ENCODE results near the gene ETV5.

The ETV5 gene

DNA sequence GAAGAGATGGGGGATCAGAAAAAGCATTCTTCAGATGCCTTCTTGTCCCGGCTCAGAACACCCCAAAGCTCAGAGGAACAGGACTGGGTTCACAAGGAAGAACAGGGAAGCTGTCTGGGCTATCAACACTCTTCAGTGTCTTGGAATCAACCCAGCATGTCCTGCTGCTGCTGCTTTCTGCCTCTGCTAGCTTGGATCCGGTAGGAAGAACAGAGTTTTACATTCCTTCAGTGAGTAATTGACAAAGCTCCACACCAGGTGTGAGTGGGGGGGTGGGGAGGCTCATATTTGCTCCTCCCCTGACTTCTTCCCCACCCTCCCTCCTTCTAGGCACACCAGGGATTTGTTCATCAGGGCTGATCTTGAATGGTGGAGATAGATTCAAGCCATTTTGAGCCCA, 13.1 kb upstream of the ETV5 start:
- FAIRE-seq: no peak

DNA sequence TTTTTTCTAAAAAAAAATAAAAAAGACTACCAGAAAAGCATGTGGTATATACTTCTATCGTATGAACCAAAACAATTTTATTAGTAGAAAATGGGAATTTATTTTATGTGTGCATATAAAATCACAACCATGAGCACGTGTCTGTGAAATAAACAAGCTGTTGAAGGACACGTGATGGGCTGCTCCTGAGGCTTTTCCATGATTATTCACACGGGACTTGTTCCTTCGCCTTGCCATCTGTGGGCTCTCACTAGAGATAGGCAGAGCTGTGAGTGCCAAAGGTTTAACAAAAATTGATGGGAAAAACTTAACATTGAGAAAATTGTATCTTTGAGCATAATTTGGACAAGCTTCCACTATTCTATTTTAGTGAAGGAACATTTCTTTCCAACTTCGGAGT, 12.4 kb upstream of the ETV5 start:
- no peak for FAIRE-seq

DNA sequence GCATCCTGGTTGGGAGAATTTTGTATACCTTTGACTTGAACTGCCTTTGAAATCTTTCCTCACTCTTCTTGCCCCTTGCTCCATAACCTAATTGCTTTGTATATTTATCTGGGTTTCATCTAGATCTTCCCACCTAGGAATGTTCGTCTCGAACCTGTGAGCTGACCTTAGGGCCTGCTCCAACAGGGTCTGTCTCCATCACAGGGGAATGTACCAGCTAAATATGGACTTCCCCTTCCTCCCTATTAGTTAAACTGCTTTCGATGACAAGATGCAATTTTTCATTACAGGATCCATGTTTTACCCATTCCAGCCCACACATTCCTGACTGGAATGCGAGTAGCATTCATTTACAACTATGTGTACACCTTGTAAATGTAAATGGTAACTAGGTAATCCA, 10.6 kb upstream of the ETV5 start:
- no peak for FAIRE-seq

DNA sequence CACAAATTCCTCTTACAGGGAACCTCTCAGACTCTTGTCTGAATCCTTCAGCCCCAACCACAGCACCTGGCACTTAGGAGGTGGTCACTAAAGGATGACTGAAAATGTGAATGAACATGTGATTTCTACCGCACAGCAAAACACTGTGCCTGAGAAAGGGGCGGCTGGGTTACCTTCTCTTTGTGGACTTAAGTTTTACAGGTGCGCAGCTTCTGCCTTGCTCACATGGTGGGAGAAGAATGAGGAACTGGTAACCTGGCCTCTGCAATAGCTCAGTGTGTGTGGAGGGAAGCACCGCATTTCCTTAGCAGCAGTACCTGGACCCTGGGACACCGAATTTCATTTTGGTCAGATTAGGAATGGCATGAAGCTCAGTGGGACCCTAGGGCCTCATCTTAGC, 9.8 kb upstream of the ETV5 start:
- FAIRE-seq: no peak

DNA sequence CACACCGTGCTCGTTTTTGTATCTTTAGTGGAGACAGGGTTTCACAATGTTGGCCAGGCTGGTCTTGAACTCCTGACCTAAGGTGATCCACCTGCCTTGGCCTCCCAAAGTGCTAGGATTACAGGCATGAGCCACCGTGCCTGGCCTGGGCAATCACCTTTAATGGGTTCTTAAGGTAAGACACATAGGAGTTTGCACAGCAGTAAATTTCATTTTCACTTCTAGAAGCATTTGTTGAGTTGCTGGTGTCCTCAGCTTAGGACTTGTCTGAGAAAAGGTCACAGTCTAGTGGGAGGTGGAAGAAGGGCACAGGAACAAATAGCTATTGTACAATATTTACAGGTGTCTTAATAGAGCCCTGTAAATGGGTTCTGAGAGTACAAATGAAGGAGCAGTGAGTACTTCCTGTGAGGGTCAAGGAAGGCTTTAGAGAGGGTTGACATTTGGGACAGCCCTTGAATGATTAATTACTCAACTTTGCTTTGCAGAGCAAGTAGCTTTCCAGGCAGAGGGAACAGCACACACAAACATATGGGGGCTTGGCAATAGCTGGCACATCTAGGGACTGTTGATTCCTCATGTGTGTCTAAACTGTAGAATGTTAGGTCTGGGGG, 8.7 kb upstream of the ETV5 start:
- no peak for FAIRE-seq

DNA sequence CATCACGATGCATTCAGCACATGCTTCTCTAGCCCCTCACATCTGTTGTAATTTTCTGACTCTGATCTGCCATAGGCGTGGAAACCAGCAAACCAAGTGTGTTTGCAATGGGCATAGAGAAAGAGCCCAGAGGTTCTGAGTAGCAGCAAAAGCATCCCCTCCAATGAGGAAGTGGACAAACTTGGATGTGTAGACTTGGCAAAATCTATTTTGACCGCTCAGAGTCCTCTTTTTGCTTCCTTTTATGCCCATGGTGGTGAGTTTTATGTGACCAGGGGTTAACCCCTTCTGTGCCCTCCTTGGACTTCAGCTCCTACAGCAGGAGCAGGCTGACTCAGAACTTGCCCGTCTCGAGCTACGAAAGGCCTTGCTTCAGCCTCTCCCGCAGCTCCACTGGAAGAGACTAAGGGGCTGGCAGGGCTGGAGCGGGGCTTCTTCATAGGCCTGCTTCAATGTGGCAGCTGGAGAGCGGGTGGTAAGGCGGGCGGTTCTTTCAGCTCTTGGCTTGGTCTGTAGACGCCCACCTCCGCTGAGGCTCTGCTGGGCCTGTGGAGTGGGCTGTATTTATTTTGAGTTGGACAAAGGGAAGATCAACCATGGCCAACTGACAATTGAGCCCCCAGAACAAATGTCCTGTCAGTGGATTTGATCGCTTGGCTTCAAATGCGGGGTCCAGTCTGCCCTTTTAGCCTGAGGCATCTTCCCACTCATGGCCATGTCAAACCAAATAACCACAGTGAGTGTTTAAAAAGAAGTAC, 6.5 kb upstream of the ETV5 start:
- FAIRE-seq: no peak

DNA sequence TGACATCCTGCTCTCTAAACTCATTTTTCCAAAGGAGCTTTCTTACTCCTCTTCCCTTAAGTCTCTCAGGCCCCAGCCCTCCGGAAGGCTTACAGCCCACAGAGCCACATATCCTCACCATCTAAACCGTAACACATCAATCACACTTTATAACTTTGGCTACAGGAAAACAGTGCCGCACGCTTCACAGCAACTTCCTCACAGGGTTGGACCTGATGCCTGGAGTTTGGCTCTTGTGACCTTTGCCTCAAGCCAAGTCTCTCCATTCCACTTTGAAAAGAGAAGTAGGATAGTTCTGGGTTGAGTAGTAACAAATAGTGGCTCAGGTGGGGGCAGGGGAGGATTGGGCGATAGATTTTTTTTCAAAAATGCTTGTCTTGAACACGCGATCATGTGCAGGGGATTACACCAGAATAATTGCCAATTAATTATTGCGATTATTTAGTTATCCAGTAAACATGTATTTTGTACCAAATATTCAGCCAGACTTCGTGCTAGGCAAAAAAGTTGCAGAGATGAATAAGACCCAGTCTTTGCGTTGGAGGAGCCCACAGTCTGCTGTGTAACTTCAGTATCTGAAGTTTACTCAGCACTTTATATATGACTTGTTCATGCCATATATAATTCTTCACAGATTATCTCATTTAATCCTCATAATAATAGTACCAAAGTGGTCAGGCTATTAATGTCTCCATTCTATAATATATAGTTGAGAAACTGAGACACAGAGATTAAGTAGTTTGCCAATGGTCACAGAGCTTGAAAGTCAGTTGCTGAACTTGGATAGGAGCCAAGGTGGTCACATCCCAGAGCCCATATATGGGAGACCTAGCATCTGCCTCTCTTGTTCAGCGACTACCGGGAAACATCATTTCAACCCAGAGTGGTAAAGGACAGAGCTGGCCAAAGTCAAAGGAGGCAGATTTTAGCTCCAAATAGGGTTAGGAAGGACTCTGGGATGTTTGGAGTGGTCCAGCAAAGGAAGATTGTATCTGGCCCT, 2.4 kb upstream of the ETV5 start:
- FAIRE-seq: no peak

DNA sequence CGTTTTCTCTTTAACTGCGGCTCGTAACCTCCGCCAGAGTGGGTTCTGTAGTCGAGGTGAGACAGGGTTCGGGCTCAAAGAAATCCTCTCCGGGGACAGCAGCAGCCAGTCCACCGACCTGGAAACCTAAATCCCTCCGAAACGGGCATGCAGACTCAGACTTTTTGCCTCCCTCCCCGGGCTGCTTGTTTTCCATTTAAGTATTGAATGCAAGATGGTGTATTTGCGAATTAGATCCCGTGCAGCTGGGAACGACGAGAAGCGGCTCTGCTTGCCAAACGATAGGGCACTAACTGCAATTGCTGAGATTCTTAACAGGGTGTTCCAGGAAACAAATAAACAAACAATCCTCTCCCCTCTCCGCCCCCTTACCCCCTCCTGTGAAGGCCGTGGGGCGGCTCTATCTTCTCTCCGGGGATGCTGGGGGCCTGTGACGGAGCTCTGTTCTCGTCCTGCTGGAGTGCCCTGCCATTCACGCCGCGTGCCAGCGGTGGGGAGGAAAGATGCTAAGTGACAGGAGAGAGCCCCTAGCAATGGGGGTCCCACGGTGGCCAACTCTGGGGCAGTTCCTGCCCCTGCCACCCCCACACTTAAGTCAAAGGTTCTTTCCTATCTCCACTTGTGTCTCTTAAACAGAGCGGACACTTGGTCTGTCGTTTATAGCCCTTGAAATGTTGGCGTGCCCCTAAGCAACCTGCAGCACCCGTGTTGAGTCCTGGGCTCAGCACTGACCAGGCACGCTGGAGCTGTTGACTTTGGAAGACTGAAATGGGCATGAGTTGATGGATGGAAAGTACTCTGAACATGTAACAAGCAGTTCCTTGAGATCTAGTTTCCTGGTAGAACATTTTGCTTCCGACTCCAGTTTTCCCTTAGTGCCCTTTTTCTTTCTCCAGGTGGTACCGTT, 1.3 kb upstream of the ETV5 start:
- FAIRE-seq: no peak

DNA sequence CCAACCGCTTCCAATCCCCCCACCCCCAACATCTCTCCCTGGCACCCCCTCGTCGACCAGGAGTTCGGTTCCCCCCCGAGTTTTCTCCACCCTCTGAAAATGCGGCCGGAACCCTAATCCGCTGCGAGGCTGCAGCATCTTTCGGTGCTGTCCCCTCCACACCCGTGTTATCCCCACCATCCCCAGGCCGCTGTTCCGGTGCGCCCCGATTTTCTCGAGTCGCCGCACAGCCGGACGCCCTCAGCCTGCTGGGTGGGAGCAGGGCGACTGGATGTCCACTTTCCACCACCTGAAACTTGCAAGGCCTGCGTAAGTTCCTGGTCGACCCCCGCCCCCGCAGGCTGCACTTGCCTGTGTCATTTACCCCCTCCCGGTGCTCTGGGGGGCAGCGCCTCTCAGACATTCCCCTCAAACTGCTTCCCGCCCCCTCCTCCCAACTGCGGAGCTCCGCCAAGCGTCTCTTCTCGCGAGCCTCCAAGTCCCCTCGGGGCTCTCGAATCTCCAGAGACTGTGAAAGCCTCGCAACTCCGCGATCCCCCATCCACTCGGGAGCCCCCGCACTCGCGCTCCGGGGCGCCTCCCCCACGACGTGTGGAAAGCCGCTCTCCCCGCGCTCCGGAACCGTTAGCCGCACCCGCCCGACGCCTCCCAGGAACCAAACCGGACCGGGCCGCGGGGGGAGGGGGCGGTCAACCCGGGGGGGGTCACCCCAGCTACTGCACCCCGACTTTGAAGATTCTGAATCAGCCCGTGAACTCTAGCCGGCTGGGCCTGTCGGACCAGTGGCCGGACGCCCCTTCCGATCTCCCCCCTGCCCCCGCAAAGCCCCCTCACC, 566 bp downstream of the ETV5 start:
- FAIRE-seq: no peak

DNA sequence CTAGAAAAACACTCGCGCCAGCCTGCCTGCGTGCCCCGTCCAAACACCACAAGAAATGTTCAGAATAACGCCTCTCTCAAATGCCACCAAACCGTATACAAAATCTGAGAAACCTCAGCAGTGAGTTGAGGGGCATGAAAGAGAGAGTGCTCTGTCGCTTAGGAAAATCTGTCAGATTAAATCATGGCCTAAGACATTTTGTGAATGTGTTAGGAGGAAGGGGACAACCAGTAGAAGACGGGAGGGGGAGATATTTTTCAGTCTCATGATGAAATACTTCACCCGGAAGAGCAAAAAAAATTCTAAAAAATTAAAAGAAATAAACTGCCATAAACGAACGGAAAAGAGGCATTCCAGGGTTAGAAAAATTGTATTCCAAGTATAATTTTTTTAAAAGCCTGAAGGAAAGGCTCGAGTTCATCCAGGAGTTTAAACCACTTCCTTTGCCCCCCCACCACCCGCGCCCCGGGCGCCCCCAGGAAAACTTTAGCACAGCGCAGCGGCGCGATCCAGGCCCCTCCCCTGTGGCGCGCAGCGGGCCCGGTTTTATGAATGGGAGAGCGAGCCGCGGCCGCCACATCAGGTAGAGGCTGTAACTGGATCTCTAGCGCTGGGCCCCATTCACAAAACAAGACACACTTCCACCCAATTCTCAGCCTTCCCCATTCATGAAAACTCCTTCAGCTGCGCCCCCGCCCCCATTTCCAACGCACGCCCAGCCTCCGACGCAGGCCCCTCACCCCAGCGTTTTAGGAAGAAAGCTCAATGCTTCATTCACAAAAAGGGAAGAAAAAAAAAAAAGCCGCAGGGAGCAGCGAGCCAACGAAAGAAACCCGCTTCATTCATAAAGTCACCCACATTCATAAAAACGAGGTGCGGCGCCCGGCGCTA, 1.4 kb downstream of the ETV5 start:
- FAIRE-seq: no peak

DNA sequence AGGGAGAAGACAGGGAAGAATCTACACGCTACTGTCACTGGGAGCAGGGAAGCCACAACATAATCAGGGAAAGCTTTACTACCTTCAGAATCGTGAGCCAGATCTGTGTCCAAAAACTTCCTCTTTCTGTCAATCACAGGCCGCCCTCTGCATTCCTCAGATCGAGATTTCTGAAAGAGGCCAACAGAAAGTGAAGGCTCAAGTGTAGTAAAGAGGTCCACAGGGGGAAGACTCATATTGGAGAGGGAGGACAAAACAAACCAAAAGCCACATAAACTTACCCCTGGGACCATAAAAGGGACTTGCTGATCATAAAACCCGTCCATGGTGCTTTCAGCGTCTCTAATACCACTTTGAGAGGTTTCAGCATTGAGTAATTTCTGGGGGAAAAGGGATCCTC, 3.3 kb downstream of the ETV5 start:
- no peak for FAIRE-seq

DNA sequence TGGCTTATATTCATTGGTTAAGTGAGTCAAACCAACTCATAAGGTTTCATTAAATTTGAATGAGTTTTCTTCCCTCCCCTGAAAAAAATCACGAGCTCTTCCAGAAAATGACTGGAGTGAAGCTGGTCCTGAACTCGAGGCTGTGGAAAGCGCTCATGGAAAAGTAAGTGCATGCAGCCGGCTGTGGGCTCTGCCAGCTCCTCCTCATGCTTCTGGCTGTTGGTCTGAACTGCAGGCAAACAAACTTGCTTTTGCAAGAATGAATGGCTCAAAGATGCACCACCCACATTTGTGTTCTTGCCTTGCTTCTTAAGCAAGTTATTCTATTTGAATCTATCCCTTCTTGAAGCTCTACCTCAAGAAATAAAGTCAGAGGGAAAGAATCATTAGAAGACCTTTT, 6.2 kb downstream of the ETV5 start:
- FAIRE-seq: no peak

DNA sequence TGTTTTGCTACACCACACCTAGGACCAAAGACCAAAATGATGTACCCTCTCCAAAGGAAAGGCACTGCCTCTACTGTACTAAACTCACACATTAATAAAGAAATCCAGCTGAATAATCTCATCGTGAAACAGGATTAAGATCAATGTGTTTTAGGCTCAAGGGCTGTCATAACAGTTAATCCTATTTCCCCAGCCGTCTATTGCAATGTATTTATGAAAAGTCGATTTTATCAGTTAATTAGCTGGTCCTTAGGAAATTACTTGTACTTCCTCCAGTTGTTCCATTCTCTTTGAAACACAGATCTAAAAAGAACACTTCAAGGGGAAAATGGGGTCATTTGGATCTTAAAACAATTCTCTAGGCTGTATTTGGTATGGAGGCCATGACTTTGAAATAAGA, 8.5 kb downstream of the ETV5 start:
- FAIRE-seq: no peak

DNA sequence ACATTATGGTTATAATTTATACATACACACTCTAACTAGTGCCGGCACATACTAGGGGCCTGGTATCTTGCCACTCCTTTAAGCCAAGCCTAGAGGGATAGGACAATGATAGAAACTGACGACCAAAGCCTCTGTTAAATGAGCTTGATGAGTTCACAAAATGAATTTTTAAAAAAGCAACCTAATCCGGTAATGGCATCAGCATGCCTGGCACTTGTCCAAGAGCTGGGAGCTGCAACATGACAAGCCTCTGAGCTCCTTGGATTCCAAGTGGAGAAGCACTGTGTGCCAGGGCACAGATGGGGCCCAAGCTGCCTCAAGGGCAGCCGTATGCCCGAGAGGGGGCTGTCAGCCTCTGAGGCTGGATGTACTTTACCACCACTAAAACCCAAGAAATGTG, 9.7 kb downstream of the ETV5 start:
- FAIRE-seq: no peak

DNA sequence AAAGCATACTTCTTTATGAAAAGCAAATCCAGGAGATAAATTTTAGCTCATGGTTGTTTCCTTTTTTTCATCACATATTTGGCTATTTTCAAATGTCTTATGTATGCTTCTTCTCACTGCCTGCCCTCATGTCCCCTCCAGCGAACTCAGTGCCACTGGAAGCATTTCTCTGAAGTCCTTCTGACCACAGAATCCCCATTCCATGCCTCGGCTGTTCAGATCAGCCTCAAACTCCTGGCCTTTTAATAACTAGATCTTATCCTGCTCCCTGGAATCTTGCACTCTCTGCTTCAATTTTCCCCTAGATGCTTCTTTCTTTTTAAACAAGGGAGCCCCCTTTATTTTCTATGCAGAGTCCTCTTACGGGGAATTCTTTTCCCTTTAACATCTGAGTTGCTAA, 10.1 kb downstream of the ETV5 start:
- no peak for FAIRE-seq

DNA sequence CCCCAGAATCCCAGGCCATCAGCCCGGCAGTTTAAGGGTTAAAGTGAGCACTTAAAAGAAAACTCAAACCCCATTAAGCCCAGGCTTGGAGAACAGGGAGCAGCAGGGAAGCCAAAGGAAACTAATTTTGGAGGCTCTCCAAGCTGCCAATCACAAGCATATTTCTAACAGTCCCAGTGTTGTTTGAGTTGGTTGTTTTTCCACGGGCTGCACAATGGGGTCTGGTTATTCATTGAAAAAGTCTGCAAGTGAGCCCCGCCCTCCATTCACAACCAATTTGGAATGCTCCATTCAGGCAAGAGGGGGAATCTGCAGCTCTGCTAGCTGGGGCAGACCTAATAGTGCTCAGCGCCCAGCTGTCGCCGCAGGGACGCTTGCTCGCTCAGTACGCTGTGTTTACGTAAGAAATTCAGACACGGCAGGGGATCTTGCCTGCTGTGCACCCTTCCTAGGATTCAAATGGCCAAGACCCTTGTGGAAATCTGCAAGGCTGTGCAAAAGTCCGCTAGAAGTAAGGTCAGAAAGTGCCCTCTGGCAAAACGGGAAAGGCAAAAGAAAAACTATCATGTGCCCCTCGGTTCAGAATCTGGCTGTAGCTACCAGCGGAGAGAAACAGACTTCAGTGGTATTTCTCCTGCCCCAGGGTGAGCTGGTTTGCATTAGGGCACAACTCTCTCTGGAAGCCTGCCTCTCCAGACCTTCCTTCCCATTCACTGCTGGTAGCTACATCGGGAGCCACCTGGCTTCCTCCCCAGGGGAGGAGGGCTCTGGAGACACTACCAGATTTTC, 11.0 kb downstream of the ETV5 start:
- no peak for FAIRE-seq

DNA sequence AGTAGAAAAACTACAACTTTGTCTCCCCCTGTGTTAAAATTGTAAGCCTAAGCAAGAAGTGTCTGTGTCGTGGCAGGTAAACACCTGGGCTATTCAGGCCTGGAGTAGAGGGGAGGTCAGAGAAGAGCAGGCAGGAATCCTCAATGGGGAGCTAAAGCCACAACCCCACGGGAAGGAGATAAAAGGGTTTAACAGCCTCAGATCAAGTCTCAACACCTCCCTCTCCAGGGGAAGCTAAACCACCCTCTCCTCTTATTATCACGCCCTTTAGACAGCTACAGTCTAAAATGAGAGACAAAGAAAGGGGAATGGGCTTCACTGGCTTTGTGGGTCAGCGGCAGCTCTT, 11.6 kb downstream of the ETV5 start:
- no peak for FAIRE-seq

DNA sequence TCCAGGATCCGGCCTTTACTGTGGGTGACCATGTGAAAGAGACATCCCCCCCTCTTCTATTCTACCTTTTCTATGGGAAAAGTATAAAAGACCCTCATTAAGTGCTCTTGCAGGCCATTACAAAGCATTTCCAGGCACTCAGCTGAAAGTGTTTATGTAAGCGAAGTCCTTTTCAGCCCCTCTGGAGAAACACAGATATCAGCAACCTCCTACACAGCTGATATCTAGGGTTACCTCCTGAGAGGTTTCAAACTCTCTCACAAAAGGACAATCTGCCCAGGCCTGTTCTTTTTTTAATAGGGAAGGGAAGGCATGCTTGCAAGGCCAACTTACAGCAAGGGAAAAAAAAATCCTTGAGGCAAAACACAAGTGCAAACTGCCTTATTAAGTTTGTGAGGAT, 12.6 kb downstream of the ETV5 start:
- no peak for FAIRE-seq

DNA sequence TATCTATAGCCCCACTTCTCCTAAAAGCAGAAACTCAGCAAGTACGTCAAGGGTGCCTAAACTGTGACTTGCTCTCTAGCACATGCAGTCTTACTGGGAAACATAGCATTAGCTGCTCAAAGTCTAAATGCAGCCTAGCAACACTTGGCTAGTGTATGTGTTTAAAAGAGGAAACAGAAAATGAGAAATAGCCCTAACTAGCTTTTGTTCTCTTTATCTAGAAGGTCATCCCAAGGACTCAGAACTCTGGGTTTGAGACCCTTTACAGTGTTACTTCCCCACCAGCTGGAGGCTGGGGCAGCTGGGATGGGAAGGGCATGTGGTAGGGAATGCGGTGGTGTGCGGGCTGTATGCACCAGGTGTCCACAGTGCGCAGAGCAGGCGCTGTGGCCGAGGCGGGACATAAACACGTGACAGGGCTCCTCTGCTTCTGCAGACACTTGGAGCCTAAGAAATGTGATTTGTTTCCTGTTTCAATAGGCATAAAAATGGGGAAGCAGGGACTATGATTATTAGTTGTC, 13.3 kb downstream of the ETV5 start:
- FAIRE-seq: no peak
